Activated naive CD8-positive, alpha-beta T cell treated with anti-CD3 and anti-CD28 coated beads, Interleukin-2, amount 10 ng/mL, durations not matched to agents 7 days and 5 days (primary cell): ENCODE data around the gene ADGRA1. TPM values are rescaled to one million over a fixed set of nuclear protein-coding genes. Genes with fewer than 3 reads are reported as not detected.

ENCODE experiments used
- ATAC-seq: fragments of 150-1000 bp; cut with Tn5 transposase; one replicate; pipeline ENCODE4 v1.10.0; 2021; ENCODE audit warnings: low read depth, moderate library complexity
- POLR2A ChIA-PET: fragments of 350-600 bp; sonication (Branson Sonifier 250); formaldehyde crosslinking; loops from one replicate; lab custom pipeline; 2021; ENCODE audit warnings: antibody characterized with exemption; lab: Charles Lee
- DNase-seq: peaks from one replicate; pipeline ENCODE4 v3.0.0; 2021
- H3K27ac Mint-ChIP-seq: one replicate; pipeline ENCODE4 v1.8.0; 2022; ENCODE audit warnings: mild to moderate bottlenecking, mixed read lengths
- H3K27me3 Mint-ChIP-seq: one replicate; pipeline ENCODE4 v1.8.0; 2022; ENCODE audit warnings: mild to moderate bottlenecking, moderate library complexity, mixed read lengths
- H3K36me3 Mint-ChIP-seq: one replicate; pipeline ENCODE4 v1.8.0; 2021; ENCODE audit warnings: mild to moderate bottlenecking, mixed read lengths
- H3K4me1 Mint-ChIP-seq: one replicate; pipeline ENCODE4 v1.8.0; 2021; ENCODE audit warnings: mixed read lengths
- H3K4me3 Mint-ChIP-seq: one replicate; pipeline ENCODE4 v1.8.0; 2022; ENCODE audit warnings: mild to moderate bottlenecking, moderate library complexity, mixed read lengths
- H3K9me3 Mint-ChIP-seq: one replicate; pipeline ENCODE4 v1.8.0; 2021; ENCODE audit warnings: mixed read lengths
- total RNA-seq, 2 experiments: library from RNA; stranded (reverse); gene quantifications; one replicate each; pipeline ENCODE4 v1.2.3, GENCODE V29; 2021

ADGRA1 gene
- total RNA-seq, 2 experiments from 2014 or later: not detected

GRCh38 chr10:133060466-133060865 is 27.3 kb upstream of the ADGRA1 start:
- Mint-ChIP-seq H3K27me3 (peaks cover 12% of the 10 kb centered on the region), H3K9me3 (no peaks in the 10 kb centered on the region), H3K27ac (no peak overlapping the region), H3K4me1 (peaks cover 14% of the 10 kb centered on the region), H3K4me3 (no peak overlapping the region), H3K36me3 (no peaks in the 10 kb centered on the region)
- ATAC-seq: no peak
- POLR2A ChIA-PET: no interaction called here
- DNase-seq: no peak

GRCh38 chr10:133060881-133061280 is 26.8 kb upstream of the ADGRA1 start:
- Mint-ChIP-seq H3K27me3 (peaks cover 12% of the 10 kb centered on the region), H3K4me3 (no peak overlapping the region), H3K9me3 (no peaks in the 10 kb centered on the region), H3K4me1 (peaks cover 14% of the 10 kb centered on the region), H3K36me3 (no peaks in the 10 kb centered on the region), H3K27ac (no peak overlapping the region)
- POLR2A ChIA-PET: no interaction called here
- DNase-seq: no peak
- ATAC-seq: no peak

GRCh38 chr10:133061296-133062038 is 26.3 kb upstream of the ADGRA1 start:
- POLR2A ChIA-PET: no interaction called here

GRCh38 chr10:133062085-133062484 is 25.6 kb upstream of the ADGRA1 start:
- Mint-ChIP-seq H3K4me1 (peaks cover 14% of the 10 kb centered on the region), H3K27me3 (peaks cover 12% of the 10 kb centered on the region), H3K9me3 (no peaks in the 10 kb centered on the region), H3K36me3 (no peaks in the 10 kb centered on the region), H3K4me3 (no peak overlapping the region), H3K27ac (no peak overlapping the region)
- ATAC-seq: no peak
- POLR2A ChIA-PET: no interaction called here
- no peak for DNase-seq

More at GRCh38 chr10:133061296-133062038, 26.3 kb upstream of the ADGRA1 start:
- Mint-ChIP-seq H3K36me3 (no peaks in the 10 kb centered on the region), H3K27me3 (peaks cover 12% of the 10 kb centered on the region), H3K4me1 (peaks cover 14% of the 10 kb centered on the region), H3K9me3 (no peaks in the 10 kb centered on the region), H3K4me3 (no peak overlapping the region), H3K27ac (no peak overlapping the region)
- DNase-seq (no peak), ATAC-seq (no peak)

- no peaks in the 10 kb centered on the region for H3K36me3 Mint-ChIP-seq
- no peaks in the 10 kb centered on the region for H3K9me3 Mint-ChIP-seq
- no peak for DNase-seq
- no peak for ATAC-seq
- no peak overlapping the region for H3K27ac Mint-ChIP-seq
- POLR2A ChIA-PET: no interaction called here
- H3K4me3 Mint-ChIP-seq: no peak overlapping the region
- peaks cover 8% of the 10 kb centered on the region for H3K27me3 Mint-ChIP-seq
- peaks cover 11% of the 10 kb centered on the region for H3K4me1 Mint-ChIP-seq
Observed at GRCh38 chr10:133062635-133063034, 25.1 kb upstream of the ADGRA1 start.

- Mint-ChIP-seq H3K27ac (no peak overlapping the region), H3K36me3 (no peaks in the 10 kb centered on the region), H3K27me3 (no peaks in the 10 kb centered on the region), H3K9me3 (no peaks in the 10 kb centered on the region), H3K4me1 (no peaks in the 10 kb centered on the region), H3K4me3 (no peak overlapping the region)
- POLR2A ChIA-PET: no interaction called here
- DNase-seq (no peak), ATAC-seq (no peak)
Observed at GRCh38 chr10:133067149-133068105, 20.3 kb upstream of the ADGRA1 start.

- Mint-ChIP-seq H3K27me3 (no peaks in the 10 kb centered on the region), H3K4me3 (no peak overlapping the region), H3K27ac (no peak overlapping the region), H3K4me1 (no peaks in the 10 kb centered on the region), H3K36me3 (no peaks in the 10 kb centered on the region), H3K9me3 (no peaks in the 10 kb centered on the region)
- POLR2A ChIA-PET: no interaction called here
- DNase-seq: no peak
- no peak for ATAC-seq
Observed at GRCh38 chr10:133068111-133069032, 19.4 kb upstream of the ADGRA1 start.

- ATAC-seq (no peak), DNase-seq (no peak)
- H3K4me3 Mint-ChIP-seq: no peak overlapping the region
- no peaks in the 10 kb centered on the region for H3K9me3 Mint-ChIP-seq
- no peaks in the 10 kb centered on the region for H3K36me3 Mint-ChIP-seq
- no peaks in the 10 kb centered on the region for H3K27me3 Mint-ChIP-seq
- POLR2A ChIA-PET: no interaction called here
- no peaks in the 10 kb centered on the region for H3K4me1 Mint-ChIP-seq
- H3K27ac Mint-ChIP-seq: no peak overlapping the region
Observed at GRCh38 chr10:133069033-133069525, 18.6 kb upstream of the ADGRA1 start.

GRCh38 chr10:133070405-133070804 is 17.3 kb upstream of the ADGRA1 start:
- H3K27me3 Mint-ChIP-seq: no peaks in the 10 kb centered on the region
- POLR2A ChIA-PET: no interaction called here
- no peak overlapping the region for H3K27ac Mint-ChIP-seq
- H3K36me3 Mint-ChIP-seq: no peaks in the 10 kb centered on the region
- no peaks in the 10 kb centered on the region for H3K9me3 Mint-ChIP-seq
- H3K4me3 Mint-ChIP-seq: no peak overlapping the region
- DNase-seq (no peak), ATAC-seq (no peak)
- no peaks in the 10 kb centered on the region for H3K4me1 Mint-ChIP-seq

GRCh38 chr10:133070810-133071209 is 16.9 kb upstream of the ADGRA1 start:
- POLR2A ChIA-PET: no interaction called here
- Mint-ChIP-seq H3K4me1 (no peaks in the 10 kb centered on the region), H3K4me3 (no peak overlapping the region), H3K9me3 (no peaks in the 10 kb centered on the region), H3K27me3 (no peaks in the 10 kb centered on the region), H3K27ac (no peak overlapping the region), H3K36me3 (no peaks in the 10 kb centered on the region)
- no peak for DNase-seq
- ATAC-seq: no peak

GRCh38 chr10:133071733-133072132 is 16.0 kb upstream of the ADGRA1 start:
- POLR2A ChIA-PET: no interaction called here
- Mint-ChIP-seq H3K27me3 (no peaks in the 10 kb centered on the region), H3K4me3 (no peak overlapping the region), H3K9me3 (no peaks in the 10 kb centered on the region), H3K36me3 (no peaks in the 10 kb centered on the region), H3K27ac (no peak overlapping the region), H3K4me1 (no peaks in the 10 kb centered on the region)
- ATAC-seq: no peak
- no peak for DNase-seq

- H3K4me3 Mint-ChIP-seq: no peak overlapping the region
- no peaks in the 10 kb centered on the region for H3K4me1 Mint-ChIP-seq
- H3K9me3 Mint-ChIP-seq: no peaks in the 10 kb centered on the region
- no peak overlapping the region for H3K27ac Mint-ChIP-seq
- no peaks in the 10 kb centered on the region for H3K36me3 Mint-ChIP-seq
- DNase-seq (no peak), ATAC-seq (no peak)
- H3K27me3 Mint-ChIP-seq: no peaks in the 10 kb centered on the region
- POLR2A ChIA-PET: no interaction called here
Observed at GRCh38 chr10:133072196-133072595, 15.5 kb upstream of the ADGRA1 start.
